Measurements from ENCODE around the gene CCIN.
"Not testable (repeated sequence)": the region's sequence is repeated elsewhere in the genome, so short reads cannot be mapped to it uniquely, and the experiment has no call there.

The CCIN gene

DNA sequence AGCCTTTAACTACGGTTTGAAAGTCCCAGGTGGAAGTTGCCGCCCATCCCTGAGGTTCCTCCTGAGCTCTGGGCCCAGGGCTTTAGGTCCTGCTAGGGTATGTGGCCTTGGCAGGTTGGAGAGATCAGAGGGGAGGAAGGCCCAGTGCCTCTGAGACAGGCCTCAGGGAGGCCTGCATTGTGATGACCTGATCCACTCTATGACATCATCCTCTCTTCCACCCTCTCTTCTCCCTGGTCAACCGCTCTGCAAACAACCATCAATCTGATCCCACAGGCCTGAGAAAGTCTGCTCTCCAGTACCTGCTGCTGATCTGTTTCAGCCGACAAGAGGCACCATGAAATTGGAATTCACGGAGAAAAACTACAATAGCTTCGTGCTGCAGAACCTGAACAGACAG lies at the start of gene CCIN:
TSS of gene CCIN (plus strand) at position 223 of the 400 bp plus-strand sequence. CDS start at position 338, 115 bp downstream.
- DNase-seq (ENCODE audit: low read depth in 1 of 2, low spot score in 1 of 2) = no peak

DNA sequence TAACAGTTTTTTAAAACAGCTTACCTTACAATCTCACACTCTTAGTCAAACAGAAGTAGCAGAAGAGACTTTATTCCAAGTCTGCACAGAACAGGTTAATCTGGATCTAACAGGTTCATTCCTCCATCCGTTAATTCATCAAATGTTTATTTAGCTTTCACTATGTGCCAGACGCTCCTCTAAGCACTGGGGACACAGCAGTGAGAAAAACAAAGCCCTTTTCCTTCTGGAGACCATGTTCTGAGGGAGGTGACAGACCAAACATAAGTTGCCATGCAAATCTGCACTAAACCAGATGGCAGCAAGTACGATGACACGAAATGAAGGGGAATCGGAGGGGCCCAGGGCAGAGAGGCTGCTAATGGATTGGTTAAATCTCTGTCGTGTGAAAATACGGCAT lies 49.7 kb upstream of the CCIN start:
- no peak for DNase-seq (ENCODE audit: low read depth in 1 of 2, low spot score in 1 of 2)

DNA sequence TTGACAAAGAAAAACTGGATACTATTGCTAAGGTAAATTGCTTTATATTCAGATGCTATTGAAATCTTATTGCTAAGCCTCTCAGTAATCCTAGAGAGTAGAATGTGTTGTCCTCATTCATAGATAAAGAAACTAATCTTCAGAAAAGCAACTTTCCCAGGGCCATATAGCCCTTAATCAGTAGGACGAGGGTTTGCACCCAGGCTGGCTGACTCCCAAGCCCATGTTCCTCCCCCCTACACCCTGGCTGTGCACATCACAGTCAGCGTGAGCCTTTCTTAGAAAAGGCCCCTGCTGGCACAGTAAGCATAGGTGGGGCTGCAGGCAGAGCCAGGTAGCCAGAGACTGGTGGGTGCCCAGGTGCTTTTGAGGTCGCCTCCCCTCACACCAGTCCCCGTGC lies 48.5 kb upstream of the CCIN start:
- DNase-seq (ENCODE audit: low read depth in 1 of 2, low spot score in 1 of 2) = no peak

DNA sequence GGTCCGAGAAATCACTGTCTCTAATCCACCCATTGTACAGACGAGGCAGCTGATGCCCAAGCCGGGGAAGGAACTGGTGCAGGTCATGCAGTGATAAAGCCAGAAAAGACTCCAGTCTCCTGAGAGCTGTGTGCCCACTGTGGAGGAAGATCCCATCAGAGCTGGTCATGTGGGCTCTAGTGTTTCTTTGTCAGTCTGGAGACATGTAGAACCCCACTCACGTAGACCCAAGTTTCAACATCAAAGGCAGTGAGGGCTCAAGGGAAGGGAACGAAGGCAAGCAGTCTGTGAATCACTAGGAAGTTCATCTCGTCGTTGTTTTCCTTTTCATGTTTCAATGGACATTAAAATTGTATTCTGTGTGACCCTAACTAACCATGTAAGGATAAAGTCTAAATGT lies 47.2 kb upstream of the CCIN start:
- no peak for DNase-seq (ENCODE audit: low read depth in 1 of 2, low spot score in 1 of 2)

DNA sequence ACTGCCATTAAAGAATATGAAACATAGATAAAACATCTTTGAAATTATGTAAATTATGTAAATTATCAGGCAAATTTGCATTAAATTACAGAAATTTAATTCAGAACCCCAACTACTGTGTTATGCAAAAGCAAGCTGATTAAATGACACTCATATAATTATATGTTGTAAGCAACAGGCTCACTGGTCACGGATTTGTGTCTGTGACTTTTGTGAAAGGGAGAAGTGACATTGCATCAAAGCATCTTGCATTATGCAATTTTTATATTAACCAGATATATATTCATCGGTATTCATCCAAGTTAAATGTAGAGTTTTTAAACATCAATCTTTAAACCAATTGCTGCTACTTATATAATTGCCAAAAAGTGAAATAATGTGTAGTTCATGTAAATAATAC lies 45.7 kb upstream of the CCIN start:
- no peak for DNase-seq (ENCODE audit: low read depth in 1 of 2, low spot score in 1 of 2)

- DNase-seq (ENCODE audit: low read depth in 1 of 2, low spot score in 1 of 2) = no peak
Observed at GRCh38 chr9:36125062-36125855, 43.9 kb upstream of the CCIN start.

DNA sequence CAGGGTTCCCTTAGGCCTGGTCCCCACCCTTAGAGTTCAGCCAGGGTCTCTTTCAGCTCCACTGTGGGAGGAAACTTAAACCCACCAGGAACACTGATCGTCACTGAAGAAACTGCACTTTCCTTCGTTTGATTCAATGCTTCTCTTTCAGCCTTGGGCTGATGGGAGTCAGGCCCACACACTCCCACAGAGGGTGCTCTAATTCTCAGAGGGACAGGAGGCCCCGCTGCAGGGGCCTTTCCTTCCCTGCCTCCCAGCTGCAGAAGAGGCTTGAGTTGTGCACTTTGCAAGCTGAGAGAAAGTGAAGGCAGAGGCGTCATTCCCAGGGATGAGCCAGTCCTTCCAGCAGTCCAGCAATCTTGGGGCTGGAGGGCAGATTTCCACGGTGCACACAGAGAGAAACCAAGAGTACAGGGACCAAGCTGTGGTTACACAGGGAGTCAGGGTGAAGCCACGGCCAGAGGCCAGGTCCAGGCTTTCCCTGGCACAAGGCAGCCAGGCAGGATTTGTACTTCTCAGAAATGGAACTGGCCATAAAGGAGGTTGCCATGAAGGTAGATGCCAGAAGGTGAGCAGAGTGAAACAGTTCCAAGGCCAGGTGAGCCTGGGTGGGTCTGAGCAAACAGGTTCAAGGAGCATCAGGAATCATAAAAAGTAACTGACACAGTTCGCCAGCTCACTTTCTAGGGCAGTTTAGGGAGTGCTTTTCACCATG lies 43.0 kb upstream of the CCIN start:
- no peak for DNase-seq (ENCODE audit: low read depth in 1 of 2, low spot score in 1 of 2)

GRCh38 chr9:36127652-36128244 lies 41.4 kb upstream of the CCIN start:
- DNase-seq (ENCODE audit: low read depth in 1 of 2, low spot score in 1 of 2) = no peak

DNA sequence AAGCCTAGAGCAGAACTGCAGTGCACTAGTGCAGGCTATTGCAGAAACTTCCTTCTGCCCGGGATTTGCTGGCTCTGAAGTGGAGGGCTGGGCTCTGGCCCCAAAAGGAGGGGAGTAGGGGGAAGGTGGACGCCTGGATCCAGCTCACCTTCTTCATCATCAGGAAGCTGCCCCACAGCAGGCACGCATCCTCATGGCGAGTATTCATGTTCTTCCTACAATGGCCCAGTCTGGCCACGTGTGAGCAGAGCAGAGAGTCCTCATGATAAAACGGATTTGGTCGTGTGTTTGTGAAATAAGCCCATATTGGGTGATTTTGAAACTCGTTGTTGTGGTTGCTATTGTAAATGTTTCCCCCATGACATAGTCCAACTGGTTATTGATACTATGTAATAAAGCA lies 40.8 kb upstream of the CCIN start:
- DNase-seq (ENCODE audit: low read depth in 1 of 2, low spot score in 1 of 2) = no peak

DNA sequence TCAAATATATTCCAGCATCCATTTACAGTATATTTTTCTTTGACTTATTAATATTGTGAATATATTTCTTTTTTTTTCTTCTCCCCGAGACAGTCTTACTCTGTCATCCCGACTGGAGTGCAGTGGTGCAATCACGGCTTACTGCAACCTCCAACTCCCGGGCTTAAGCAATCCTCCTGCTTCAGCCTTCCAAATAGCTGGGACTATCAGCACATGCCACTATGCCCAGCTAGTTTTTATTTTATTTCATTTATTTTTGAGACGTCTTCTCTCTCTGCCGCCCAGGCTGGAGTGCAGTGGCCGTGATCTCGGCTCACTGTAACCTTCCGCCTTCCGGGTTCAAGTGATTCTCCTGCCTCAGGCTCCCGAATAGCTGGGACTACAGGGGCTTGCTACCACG lies 40.0 kb upstream of the CCIN start:
- DNase-seq (ENCODE audit: low read depth in 1 of 2, low spot score in 1 of 2) = no peak

- not testable (repeated sequence) for DNase-seq (ENCODE audit: low read depth in 1 of 2, low spot score in 1 of 2)
Observed at GRCh38 chr9:36131666-36132065, 37.5 kb upstream of the CCIN start.

DNA sequence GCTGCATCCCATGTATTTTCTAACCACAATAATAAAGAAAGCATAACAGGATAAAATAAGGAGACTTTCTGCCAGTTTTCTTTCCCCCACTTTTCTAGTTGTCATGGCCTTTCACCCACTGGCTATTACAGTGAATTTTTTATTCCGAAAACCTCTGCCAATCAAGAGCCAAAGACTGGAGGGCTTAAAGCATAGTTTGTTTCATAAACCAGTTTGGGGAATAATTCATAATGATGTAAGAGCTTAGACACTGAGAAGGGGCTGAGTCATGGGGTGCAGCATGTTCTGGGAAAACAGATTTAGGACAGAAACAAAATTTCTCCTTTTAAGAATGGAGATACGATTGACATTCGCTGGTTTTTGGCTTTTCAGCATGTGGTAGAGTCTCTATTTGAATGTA lies 37.1 kb upstream of the CCIN start:
- no peak for DNase-seq (ENCODE audit: low read depth in 1 of 2, low spot score in 1 of 2)

GRCh38 chr9:36134761-36135505 lies 34.3 kb upstream of the CCIN start:
- no peak for DNase-seq (ENCODE audit: low read depth in 1 of 2, low spot score in 1 of 2)

DNA sequence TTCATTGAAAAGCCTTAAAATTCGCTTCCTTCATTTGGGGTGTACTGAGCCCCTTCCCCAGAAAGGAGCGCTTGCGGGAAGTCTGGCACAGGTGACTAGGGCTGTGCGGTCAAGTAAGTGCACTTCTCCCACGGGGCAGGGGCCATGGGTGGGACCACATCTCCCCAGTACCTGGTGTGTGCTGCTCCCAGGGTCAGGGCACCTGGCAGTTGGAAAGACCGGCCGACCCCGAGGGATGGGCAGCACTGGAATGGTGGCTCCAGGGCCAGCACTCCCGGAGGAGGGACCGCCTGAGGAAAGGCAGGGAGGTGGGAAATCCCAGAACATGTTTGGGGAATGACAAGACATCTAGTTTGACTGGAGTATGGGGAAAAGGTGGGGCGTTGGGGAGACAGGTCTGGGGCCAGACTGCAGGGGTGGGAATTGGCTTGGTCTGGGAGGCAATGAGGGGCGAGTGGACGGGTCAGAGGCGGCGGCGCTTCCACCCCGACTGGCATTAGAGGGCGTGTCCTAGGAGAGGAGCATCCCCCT lies 33.4 kb upstream of the CCIN start:
- DNase-seq (ENCODE audit: low read depth in 1 of 2, low spot score in 1 of 2) = no peak

DNA sequence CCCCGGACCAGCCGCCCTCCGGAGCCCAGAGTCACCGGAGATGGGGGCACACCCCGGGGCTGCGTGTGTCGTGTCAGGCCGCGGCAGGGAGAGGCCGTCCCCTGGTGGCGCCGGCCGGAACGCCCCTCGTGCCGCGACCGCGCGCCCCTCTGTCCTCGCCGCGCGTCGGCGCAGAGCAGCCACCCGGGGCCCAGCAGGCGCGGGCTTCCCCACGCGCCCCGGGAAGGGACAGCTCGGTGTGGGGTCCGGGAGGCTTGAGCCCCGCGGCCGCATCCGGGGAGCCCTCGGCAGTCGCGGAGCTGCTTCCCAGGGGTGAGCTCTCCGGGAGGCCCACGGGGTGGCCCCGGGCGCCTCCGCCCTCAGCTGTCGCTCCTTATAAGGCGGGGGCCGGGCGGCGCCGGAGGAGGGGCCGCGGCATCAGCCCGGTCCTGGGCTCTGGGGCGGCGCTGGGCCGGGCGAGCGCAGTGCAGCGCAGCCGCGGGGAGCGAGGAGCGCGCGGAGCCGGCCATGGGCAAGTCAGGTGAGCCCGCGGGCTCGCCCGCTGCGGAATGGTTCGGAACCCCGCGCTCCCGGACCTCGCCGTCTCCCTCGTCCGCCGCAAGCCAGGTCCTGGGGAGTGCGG lies 32.8 kb upstream of the CCIN start, which contains the start of gene GLIPR2:
TSS of gene GLIPR2 (plus strand) at position 462 of the 622 bp plus-strand sequence. CDS start at position 508, 46 bp downstream.
- peak; percentile 46 to 66 for DNase-seq (ENCODE audit: low read depth in 1 of 2, low spot score in 1 of 2)

- DNase-seq (ENCODE audit: low read depth in 1 of 2, low spot score in 1 of 2) = no peak
Observed at GRCh38 chr9:36136894-36137391, 32.2 kb upstream of the CCIN start.

DNA sequence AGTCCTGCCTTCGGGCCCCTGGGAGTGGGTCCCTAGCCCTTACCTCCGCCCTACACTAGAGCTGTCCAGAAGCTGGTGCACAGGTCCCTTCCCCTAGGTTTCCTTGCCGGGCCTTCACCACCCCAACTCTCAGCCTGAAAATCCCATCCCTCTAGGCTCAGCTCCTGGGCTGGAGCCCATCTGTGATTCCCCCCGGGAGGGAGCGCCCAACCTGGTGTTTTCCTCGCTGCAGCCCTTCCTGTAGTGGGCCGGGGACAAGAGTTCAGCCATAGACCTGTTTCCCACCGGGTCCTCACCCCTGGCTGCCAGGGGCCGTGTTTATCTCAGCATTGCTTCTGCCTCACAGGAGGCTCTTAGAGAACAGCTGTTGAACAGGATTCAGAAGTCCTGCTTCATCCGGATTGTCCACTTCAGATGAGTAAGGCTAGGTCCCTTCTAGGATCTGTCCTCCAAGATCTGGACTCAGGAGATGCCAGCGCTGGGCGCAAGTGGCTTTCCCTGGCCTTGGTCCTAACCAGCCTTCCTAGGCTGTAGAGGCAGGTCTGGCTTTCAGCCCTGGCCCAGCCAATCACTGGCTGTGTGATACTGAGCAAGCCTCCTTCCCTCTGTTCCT lies 31.7 kb upstream of the CCIN start:
- no peak for DNase-seq (ENCODE audit: low read depth in 1 of 2, low spot score in 1 of 2)

- no peak for DNase-seq (ENCODE audit: low read depth in 1 of 2, low spot score in 1 of 2)
Observed at GRCh38 chr9:36138496-36138895, 30.7 kb upstream of the CCIN start.

DNA sequence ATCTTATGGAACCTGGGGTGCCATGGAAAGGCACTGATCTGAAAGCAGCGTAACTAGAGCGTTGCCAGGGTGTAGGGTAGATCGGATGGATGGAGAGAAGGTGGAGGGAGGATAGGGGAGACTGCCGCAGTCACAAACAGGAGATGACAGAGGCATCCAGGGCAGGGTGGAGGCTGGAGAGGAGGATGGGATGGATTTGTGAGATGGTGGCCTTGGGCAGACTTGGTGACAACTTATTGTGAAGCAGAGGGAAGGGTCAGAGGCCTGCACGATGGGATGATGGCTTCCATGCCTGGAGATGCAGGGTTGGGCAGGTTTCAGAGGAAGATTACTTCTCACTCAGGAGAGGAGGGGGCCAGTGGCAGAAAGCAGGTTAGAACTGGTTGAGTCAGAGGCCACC lies 30.3 kb upstream of the CCIN start:
- no peak for DNase-seq (ENCODE audit: low read depth in 1 of 2, low spot score in 1 of 2)

Data from activated T-helper 1 cell treated with anti-CD3 and anti-CD28 coated beads, Interleukin-2, amount 50 U/mL, for 16 hours (primary cell).